HEK293T (cell line): ENCODE data around the gene FADS3.

Experiments
- BHLHE40 ChIP-seq: fragments of 450-650 bp; IDR thresholded peaks from 2 replicates; pipeline ENCODE4 v1.6.1; 2016; ENCODE audit warnings: mild to moderate bottlenecking, moderate library complexity, borderline replicate concordance
- ELF4 ChIP-seq: fragments of 450-650 bp; IDR thresholded peaks from 2 replicates; pipeline ENCODE4 v1.6.1; 2017; ENCODE audit warnings: antibody characterized with exemption
- FOXK2 ChIP-seq: fragments of 450-650 bp; IDR thresholded peaks from 2 replicates; pipeline ENCODE4 v1.6.1; 2016; ENCODE audit warnings: mild to moderate bottlenecking
- FOXM1 ChIP-seq: fragments of 450-650 bp; IDR thresholded peaks from 2 replicates; pipeline ENCODE4 v1.6.1; 2017; ENCODE audit warnings: mild to moderate bottlenecking, borderline replicate concordance
- LEF1 ChIP-seq: fragments of 450-650 bp; IDR thresholded peaks from 2 replicates; pipeline ENCODE4 v1.6.1; 2017; ENCODE audit warnings: mild to moderate bottlenecking, borderline replicate concordance
- TF ChIP-seq, protein P1 (sequence below): fragments of 450-650 bp; IDR thresholded peaks from 2 replicates; pipeline ENCODE4 v1.6.1; 2016

DNA sequence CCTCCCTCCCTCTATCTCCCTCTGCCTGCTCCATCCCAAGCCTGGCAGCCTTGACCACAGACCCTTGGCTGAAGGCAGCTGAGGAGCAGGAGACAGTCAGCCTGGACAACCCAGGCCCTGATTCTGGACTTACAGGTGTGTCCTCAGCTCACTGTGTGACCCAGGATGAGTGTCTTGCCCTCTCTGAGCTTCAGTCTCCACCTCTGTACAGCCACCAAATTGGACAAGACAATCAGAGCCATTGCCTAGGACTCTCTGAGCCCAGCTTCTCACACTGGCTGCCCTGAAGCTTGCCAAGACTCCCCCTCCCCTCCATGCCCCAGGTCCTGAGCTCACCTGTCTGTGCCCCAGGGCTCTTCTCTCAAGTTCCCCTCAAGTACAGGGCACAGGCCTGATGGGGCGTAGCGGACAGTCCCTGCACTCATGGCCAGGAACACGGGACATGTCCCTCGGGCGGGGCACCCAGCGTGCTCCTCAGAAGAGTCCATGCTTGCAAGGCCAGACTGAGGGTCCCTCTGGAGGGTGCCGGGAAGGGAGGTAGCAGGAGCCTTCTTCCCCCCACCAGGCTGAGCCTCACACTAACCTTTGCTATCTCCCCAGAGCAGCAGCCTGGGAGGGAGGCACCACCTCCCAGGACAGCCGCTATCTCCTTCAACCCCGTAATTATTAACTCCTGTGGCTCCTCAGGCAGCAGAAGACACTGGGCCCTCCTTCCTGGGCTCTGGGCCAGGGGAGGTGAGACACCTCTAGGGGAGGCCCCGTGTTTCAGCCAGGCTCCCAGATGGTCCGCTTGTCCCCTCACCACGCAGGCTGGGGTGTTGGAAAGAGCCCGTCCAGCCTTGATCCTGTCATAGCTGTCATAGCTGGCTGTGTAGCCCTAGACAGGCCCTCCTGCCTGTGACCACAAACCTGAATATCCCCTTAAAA is 28.6 kb upstream of the FADS3 start:
- TF ChIP-seq LEF1, result no peak
- TF ChIP-seq FOXK2, result no peak
- TF ChIP-seq BHLHE40, result no peak
- TF ChIP-seq, protein P1, sequence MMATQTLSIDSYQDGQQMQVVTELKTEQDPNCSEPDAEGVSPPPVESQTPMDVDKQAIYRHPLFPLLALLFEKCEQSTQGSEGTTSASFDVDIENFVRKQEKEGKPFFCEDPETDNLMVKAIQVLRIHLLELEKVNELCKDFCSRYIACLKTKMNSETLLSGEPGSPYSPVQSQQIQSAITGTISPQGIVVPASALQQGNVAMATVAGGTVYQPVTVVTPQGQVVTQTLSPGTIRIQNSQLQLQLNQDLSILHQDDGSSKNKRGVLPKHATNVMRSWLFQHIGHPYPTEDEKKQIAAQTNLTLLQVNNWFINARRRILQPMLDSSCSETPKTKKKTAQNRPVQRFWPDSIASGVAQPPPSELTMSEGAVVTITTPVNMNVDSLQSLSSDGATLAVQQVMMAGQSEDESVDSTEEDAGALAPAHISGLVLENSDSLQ, result no peak
- no peak for TF ChIP-seq FOXM1
- no peak for TF ChIP-seq ELF4
